WTC11 (cell line): Measurements from ENCODE around the gene AKT1S1.

Experiments
- CBFB ChIP-seq: sonication (generic); formaldehyde crosslinking; IDR thresholded peaks from 2 replicates; pipeline ENCODE4 v1.8.1; 2022; ENCODE audit warnings: mild to moderate bottlenecking, low read depth, missing genetic modification reagents
- ETV6 ChIP-seq: sonication (generic); formaldehyde crosslinking; IDR thresholded peaks from 2 replicates; pipeline ENCODE4 v1.8.1; 2022; ENCODE audit warnings: mild to moderate bottlenecking, missing genetic modification reagents
- MLX ChIP-seq: sonication (generic); formaldehyde crosslinking; IDR thresholded peaks from 2 replicates; pipeline ENCODE4 v1.8.1; 2023; ENCODE audit warnings: mild to moderate bottlenecking, missing genetic modification reagents, moderate library complexity
- NR2C2 ChIP-seq: sonication (generic); formaldehyde crosslinking; IDR thresholded peaks from 2 replicates; pipeline ENCODE4 v1.8.0; 2022; ENCODE audit warnings: mild to moderate bottlenecking, missing genetic modification reagents
- TEAD1 ChIP-seq: sonication (generic); formaldehyde crosslinking; IDR thresholded peaks from 2 replicates; pipeline ENCODE4 v1.8.0; 2022; ENCODE audit warnings: mild to moderate bottlenecking, missing genetic modification reagents
- ZNF263 ChIP-seq: sonication (generic); formaldehyde crosslinking; IDR thresholded peaks from 2 replicates; pipeline ENCODE4 v1.8.1; 2022; ENCODE audit warnings: low read depth, mild to moderate bottlenecking, moderate library complexity, missing genetic modification reagents
- ZNF396 ChIP-seq: fragments of 250-450 bp; sonication (Bioruptor Pico); IDR thresholded peaks from 2 replicates; pipeline ENCODE4 v1.8.0; 2021; ENCODE audit warnings: mild to moderate bottlenecking, moderate library complexity, borderline replicate concordance
- TF ChIP-seq, protein P1 (sequence below): fragments of 200-600 bp; IDR thresholded peaks from 2 replicates; pipeline ENCODE4 v1.8.0; 2022; ENCODE audit warnings: antibody characterized with exemption
- TF ChIP-seq, protein P2 (sequence below): sonication (generic); formaldehyde crosslinking; IDR thresholded peaks from 2 replicates; pipeline ENCODE4 v1.8.1; 2023; ENCODE audit warnings: mild to moderate bottlenecking, missing genetic modification reagents, moderate library complexity
- TF ChIP-seq, protein P3 (sequence below): sonication (generic); formaldehyde crosslinking; IDR thresholded peaks from 2 replicates; pipeline ENCODE4 v1.8.1; 2023; ENCODE audit warnings: mild to moderate bottlenecking, missing genetic modification reagents
- TF ChIP-seq, protein P4 (sequence below): sonication (generic); formaldehyde crosslinking; IDR thresholded peaks from 2 replicates; pipeline ENCODE4 v1.8.1; 2023; ENCODE audit warnings: mild to moderate bottlenecking, missing genetic modification reagents, borderline replicate concordance

GRCh38 chr19:49857061-49857837 lies 19.9 kb downstream of the AKT1S1 start:
- no peak for TF ChIP-seq NR2C2 (CRISPR knock-in tag)
- no peak for TF ChIP-seq CBFB
- TF ChIP-seq, protein P1, sequence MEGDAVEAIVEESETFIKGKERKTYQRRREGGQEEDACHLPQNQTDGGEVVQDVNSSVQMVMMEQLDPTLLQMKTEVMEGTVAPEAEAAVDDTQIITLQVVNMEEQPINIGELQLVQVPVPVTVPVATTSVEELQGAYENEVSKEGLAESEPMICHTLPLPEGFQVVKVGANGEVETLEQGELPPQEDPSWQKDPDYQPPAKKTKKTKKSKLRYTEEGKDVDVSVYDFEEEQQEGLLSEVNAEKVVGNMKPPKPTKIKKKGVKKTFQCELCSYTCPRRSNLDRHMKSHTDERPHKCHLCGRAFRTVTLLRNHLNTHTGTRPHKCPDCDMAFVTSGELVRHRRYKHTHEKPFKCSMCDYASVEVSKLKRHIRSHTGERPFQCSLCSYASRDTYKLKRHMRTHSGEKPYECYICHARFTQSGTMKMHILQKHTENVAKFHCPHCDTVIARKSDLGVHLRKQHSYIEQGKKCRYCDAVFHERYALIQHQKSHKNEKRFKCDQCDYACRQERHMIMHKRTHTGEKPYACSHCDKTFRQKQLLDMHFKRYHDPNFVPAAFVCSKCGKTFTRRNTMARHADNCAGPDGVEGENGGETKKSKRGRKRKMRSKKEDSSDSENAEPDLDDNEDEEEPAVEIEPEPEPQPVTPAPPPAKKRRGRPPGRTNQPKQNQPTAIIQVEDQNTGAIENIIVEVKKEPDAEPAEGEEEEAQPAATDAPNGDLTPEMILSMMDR = no peak
- TF ChIP-seq, protein P2, sequence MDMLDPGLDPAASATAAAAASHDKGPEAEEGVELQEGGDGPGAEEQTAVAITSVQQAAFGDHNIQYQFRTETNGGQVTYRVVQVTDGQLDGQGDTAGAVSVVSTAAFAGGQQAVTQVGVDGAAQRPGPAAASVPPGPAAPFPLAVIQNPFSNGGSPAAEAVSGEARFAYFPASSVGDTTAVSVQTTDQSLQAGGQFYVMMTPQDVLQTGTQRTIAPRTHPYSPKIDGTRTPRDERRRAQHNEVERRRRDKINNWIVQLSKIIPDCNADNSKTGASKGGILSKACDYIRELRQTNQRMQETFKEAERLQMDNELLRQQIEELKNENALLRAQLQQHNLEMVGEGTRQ (CRISPR knock-in tag) = no peak
- TF ChIP-seq TEAD1 = no peak
- TF ChIP-seq ZNF396 = no peak
- no peak for TF ChIP-seq MLX
- TF ChIP-seq, protein P3, sequence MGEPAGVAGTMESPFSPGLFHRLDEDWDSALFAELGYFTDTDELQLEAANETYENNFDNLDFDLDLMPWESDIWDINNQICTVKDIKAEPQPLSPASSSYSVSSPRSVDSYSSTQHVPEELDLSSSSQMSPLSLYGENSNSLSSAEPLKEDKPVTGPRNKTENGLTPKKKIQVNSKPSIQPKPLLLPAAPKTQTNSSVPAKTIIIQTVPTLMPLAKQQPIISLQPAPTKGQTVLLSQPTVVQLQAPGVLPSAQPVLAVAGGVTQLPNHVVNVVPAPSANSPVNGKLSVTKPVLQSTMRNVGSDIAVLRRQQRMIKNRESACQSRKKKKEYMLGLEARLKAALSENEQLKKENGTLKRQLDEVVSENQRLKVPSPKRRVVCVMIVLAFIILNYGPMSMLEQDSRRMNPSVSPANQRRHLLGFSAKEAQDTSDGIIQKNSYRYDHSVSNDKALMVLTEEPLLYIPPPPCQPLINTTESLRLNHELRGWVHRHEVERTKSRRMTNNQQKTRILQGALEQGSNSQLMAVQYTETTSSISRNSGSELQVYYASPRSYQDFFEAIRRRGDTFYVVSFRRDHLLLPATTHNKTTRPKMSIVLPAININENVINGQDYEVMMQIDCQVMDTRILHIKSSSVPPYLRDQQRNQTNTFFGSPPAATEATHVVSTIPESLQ = no peak
- no peak for TF ChIP-seq ZNF263 (CRISPR knock-in tag)
- TF ChIP-seq, protein P4, sequence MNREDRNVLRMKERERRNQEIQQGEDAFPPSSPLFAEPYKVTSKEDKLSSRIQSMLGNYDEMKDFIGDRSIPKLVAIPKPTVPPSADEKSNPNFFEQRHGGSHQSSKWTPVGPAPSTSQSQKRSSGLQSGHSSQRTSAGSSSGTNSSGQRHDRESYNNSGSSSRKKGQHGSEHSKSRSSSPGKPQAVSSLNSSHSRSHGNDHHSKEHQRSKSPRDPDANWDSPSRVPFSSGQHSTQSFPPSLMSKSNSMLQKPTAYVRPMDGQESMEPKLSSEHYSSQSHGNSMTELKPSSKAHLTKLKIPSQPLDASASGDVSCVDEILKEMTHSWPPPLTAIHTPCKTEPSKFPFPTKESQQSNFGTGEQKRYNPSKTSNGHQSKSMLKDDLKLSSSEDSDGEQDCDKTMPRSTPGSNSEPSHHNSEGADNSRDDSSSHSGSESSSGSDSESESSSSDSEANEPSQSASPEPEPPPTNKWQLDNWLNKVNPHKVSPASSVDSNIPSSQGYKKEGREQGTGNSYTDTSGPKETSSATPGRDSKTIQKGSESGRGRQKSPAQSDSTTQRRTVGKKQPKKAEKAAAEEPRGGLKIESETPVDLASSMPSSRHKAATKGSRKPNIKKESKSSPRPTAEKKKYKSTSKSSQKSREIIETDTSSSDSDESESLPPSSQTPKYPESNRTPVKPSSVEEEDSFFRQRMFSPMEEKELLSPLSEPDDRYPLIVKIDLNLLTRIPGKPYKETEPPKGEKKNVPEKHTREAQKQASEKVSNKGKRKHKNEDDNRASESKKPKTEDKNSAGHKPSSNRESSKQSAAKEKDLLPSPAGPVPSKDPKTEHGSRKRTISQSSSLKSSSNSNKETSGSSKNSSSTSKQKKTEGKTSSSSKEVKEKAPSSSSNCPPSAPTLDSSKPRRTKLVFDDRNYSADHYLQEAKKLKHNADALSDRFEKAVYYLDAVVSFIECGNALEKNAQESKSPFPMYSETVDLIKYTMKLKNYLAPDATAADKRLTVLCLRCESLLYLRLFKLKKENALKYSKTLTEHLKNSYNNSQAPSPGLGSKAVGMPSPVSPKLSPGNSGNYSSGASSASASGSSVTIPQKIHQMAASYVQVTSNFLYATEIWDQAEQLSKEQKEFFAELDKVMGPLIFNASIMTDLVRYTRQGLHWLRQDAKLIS = no peak
- TF ChIP-seq ETV6 = no peak; the same call in 1 of the 2 replicates
